IMR-90 (cell line): ENCODE measurements around the gene SPAG16. TPM values are rescaled to one million over a fixed set of nuclear protein-coding genes. Genes with fewer than 3 reads are reported as not detected.

ENCODE experiments used
- ATAC-seq: fragments of 200-7000 bp; cut with Tn5 transposase; 2 replicates; pipeline ENCODE4 v1.9.1; 2020; ENCODE audit warnings: low read depth, mild to moderate bottlenecking, moderate library complexity
- BruUV-seq: library from RNA; stranded (reverse); fragments of 400-500 nt; replicated peaks from 2 replicates; lab custom pipeline; 2021; lab: Mats Ljungman, UMichigan
- CTCF ChIA-PET: fragments of 300-600 bp; formaldehyde crosslinking; extraction: SDS; loops from one replicate; lab custom pipeline; 2021; ENCODE audit warnings: antibody characterized with exemption; lab: Yijun Ruan, JAX
- POLR2A ChIA-PET: fragments of 300-600 bp; sonication (Branson Sonifier 250); formaldehyde crosslinking; loops from one replicate; lab custom pipeline; 2022; ENCODE audit warnings: antibody characterized with exemption; ENCODE audit not compliant: unreplicated experiment; lab: Charles Lee
- DNase-seq: peaks from one replicate; pipeline ENCODE4 v3.0.0; 2013
- H2AFZ ChIP-seq: replicated peaks from 2 replicates; pipeline ENCODE3; 2013; ENCODE audit warnings: low read length, mild to moderate bottlenecking; ENCODE audit not compliant: poor library complexity
- H2AK5ac ChIP-seq: 2 replicates; pipeline ENCODE4 v1.6.1; 2013; ENCODE audit warnings: low read depth, low read length, inconsistent platforms
- H2AK9ac ChIP-seq: replicated peaks from 2 replicates; pipeline ENCODE3; 2013; ENCODE audit warnings: mild to moderate bottlenecking, low read depth, low read length, moderate library complexity; ENCODE audit not compliant: poor library complexity
- H2BK120ac ChIP-seq: 2 replicates; pipeline ENCODE4 v1.6.1; 2013; ENCODE audit warnings: low read depth, low read length, inconsistent platforms
- H2BK15ac ChIP-seq: 3 replicates; pipeline ENCODE4 v1.6.1; 2013; ENCODE audit warnings: low read depth, low read length, inconsistent platforms
- H2BK20ac ChIP-seq: 2 replicates; pipeline ENCODE4 v1.6.1; 2013; ENCODE audit warnings: low read depth, mild to moderate bottlenecking, inconsistent platforms, low read length, moderate library complexity
- H2BK5ac ChIP-seq: 2 replicates; pipeline ENCODE4 v1.6.1; 2013; ENCODE audit warnings: mild to moderate bottlenecking, low read depth, low read length, inconsistent platforms; ENCODE audit not compliant: poor library complexity, severe bottlenecking
- H3K14ac ChIP-seq: replicated peaks from 2 replicates; pipeline ENCODE4 v1.6.1; 2013; ENCODE audit warnings: low read depth, low read length, inconsistent platforms
- H3K18ac ChIP-seq: 2 replicates; pipeline ENCODE4 v1.6.1; 2013; ENCODE audit warnings: low read depth, low read length, control low read depth
- H3K23ac ChIP-seq: 2 replicates; pipeline ENCODE4 v1.6.1; 2013; ENCODE audit warnings: low read depth, low read length, inconsistent platforms
- H3K27ac ChIP-seq: 2 replicates; pipeline ENCODE4 v1.5.1; 2013; ENCODE audit warnings: mild to moderate bottlenecking, control low read depth, low read length; ENCODE audit not compliant: insufficient read depth
- H3K27me3 ChIP-seq: 2 replicates; pipeline ENCODE4 v1.6.1; 2013; ENCODE audit warnings: low read length; ENCODE audit not compliant: control insufficient read depth, insufficient read depth
- H3K36me3 ChIP-seq: 2 replicates; pipeline ENCODE4 v1.6.1; 2013; ENCODE audit warnings: low read length, mixed read lengths; ENCODE audit not compliant: control insufficient read depth, insufficient read depth
- H3K4ac ChIP-seq: 2 replicates; pipeline ENCODE4 v1.6.1; 2013; ENCODE audit warnings: low read depth, low read length, inconsistent platforms
- H3K4me1 ChIP-seq: 2 replicates; pipeline ENCODE4 v1.6.1; 2013; ENCODE audit warnings: low read length, mixed read lengths; ENCODE audit not compliant: control insufficient read depth, insufficient read depth
- H3K4me2 ChIP-seq: 2 replicates; pipeline ENCODE4 v1.6.1; 2013; ENCODE audit warnings: low read depth, mild to moderate bottlenecking, control low read depth, low read length, moderate library complexity
- H3K4me3 ChIP-seq: 2 replicates; pipeline ENCODE4 v1.5.1; 2013; ENCODE audit warnings: low read depth, mild to moderate bottlenecking, control low read depth, low read length, moderate library complexity; ENCODE audit not compliant: insufficient read depth
- H3K56ac ChIP-seq: 2 replicates; pipeline ENCODE4 v1.6.1; 2013; ENCODE audit warnings: low read length, inconsistent platforms; ENCODE audit not compliant: insufficient read depth; ENCODE audit errors: extremely low read depth
- H3K79me1 ChIP-seq, 2 experiments: 2 replicates each; pipeline ENCODE4 v1.6.1; 2013; ENCODE audit warnings: low read length in 2 of 2, inconsistent platforms in 1 of 2, low read depth in 1 of 2
- H3K9ac ChIP-seq: 2 replicates; pipeline ENCODE4 v1.6.1; 2013; ENCODE audit warnings: low read depth, low read length, control low read depth
- H3K9me1 ChIP-seq: 2 replicates; pipeline ENCODE4 v1.6.1; 2013; ENCODE audit warnings: low read length, inconsistent platforms; ENCODE audit not compliant: insufficient read depth
- H3K9me3 ChIP-seq: 2 replicates; pipeline ENCODE4 v1.6.1; 2013; ENCODE audit warnings: low read length; ENCODE audit not compliant: control insufficient read depth, insufficient read depth
- H4K20me1 ChIP-seq: 2 replicates; pipeline ENCODE4 v1.6.1; 2013; ENCODE audit warnings: low read length, inconsistent platforms; ENCODE audit not compliant: insufficient read depth
- H4K5ac ChIP-seq: 2 replicates; pipeline ENCODE4 v1.6.1; 2013; ENCODE audit warnings: mild to moderate bottlenecking, low read depth, low read length, control low read depth
- H4K8ac ChIP-seq, 2 experiments: 2 replicates each; pipeline ENCODE4 v1.6.1; 2013; ENCODE audit warnings: low read depth in 2 of 2, low read length in 2 of 2, control low read depth in 1 of 2, inconsistent platforms in 1 of 2
- H4K91ac ChIP-seq: 2 replicates; pipeline ENCODE4 v1.6.1; 2013; ENCODE audit warnings: low read depth, low read length, inconsistent platforms; ENCODE audit not compliant: insufficient read depth
- BHLHE40 ChIP-seq: fragments of 150-350 bp; IDR thresholded peaks from 2 replicates; pipeline ENCODE4 v1.6.1; 2016; ENCODE audit warnings: mild to moderate bottlenecking, low read depth, low read length
- CEBPB ChIP-seq: IDR thresholded peaks from 2 replicates; pipeline ENCODE4 v1.6.1; 2012; ENCODE audit warnings: low read depth, low read length, improper control_type of control experiment
- CHD1 ChIP-seq: IDR thresholded peaks from 2 replicates; pipeline ENCODE4 v1.6.1; 2012; ENCODE audit warnings: low read depth, low read length, improper control_type of control experiment
- CTCF ChIP-seq: conservative IDR thresholded peaks from 2 replicates; pipeline ENCODE4 v1.5.1; 2012; ENCODE audit warnings: mild to moderate bottlenecking, low read depth, low read length, improper control_type of control experiment
- ELK1 ChIP-seq: fragments of 150-350 bp; IDR thresholded peaks from 2 replicates; pipeline ENCODE4 v1.6.1; 2016; ENCODE audit warnings: low read depth, mild to moderate bottlenecking, low read length, moderate library complexity, borderline replicate concordance
- FOS ChIP-seq: fragments of 150-350 bp; IDR thresholded peaks from 2 replicates; pipeline ENCODE4 v1.6.1; 2016; ENCODE audit warnings: low read depth, low read length
- MAFK ChIP-seq: IDR thresholded peaks from 2 replicates; pipeline ENCODE4 v1.6.1; 2012; ENCODE audit warnings: low read depth, low read length, improper control_type of control experiment
- MAZ ChIP-seq: IDR thresholded peaks from 2 replicates; pipeline ENCODE4 v1.6.1; 2012; ENCODE audit warnings: low read depth, mild to moderate bottlenecking, low read length, improper control_type of control experiment, moderate library complexity, borderline replicate concordance
- MXI1 ChIP-seq: IDR thresholded peaks from 2 replicates; pipeline ENCODE4 v1.6.1; 2012; ENCODE audit warnings: low read depth, mild to moderate bottlenecking, low read length, moderate library complexity, borderline replicate concordance
- NFE2L2 ChIP-seq: fragments of 150-350 bp; IDR thresholded peaks from 2 replicates; pipeline ENCODE4 v1.6.1; 2016; ENCODE audit warnings: low read depth, mild to moderate bottlenecking, low read length
- POLR2A ChIP-seq: IDR thresholded peaks from 2 replicates; pipeline ENCODE4 v1.6.1; 2012; ENCODE audit warnings: mild to moderate bottlenecking, low read depth, low read length
- RAD21 ChIP-seq: IDR thresholded peaks from 2 replicates; pipeline ENCODE4 v1.6.1; 2012; ENCODE audit warnings: low read length, improper control_type of control experiment
- RCOR1 ChIP-seq: IDR thresholded peaks from 2 replicates; pipeline ENCODE4 v1.6.1; 2012; ENCODE audit warnings: mild to moderate bottlenecking, low read length, improper control_type of control experiment; ENCODE audit not compliant: insufficient replicate concordance
- RFX5 ChIP-seq: IDR thresholded peaks from 2 replicates; pipeline ENCODE4 v1.8.0; 2012; ENCODE audit warnings: low read depth, mild to moderate bottlenecking, low read length, moderate library complexity
- SMC3 ChIP-seq: fragments of 150-350 bp; IDR thresholded peaks from 2 replicates; pipeline ENCODE4 v1.6.1; 2016; ENCODE audit warnings: low read depth, mild to moderate bottlenecking, antibody characterized with exemption, low read length, moderate library complexity
- USF2 ChIP-seq: fragments of 150-350 bp; IDR thresholded peaks from 2 replicates; pipeline ENCODE4 v1.6.1; 2017; ENCODE audit warnings: mild to moderate bottlenecking, antibody characterized with exemption, low read length, low read depth
- WGBS, 2 experiments: methylation state at CpG; one replicate each; pipeline versions ENCODE4 v1.1.5 to v1.1.7; 2013; ENCODE audit warnings: missing lambda C conversion rate in 2 of 2; ENCODE audit not compliant: insufficient read length in 1 of 2; ENCODE audit errors: extremely low coverage in 2 of 2; 5-methylcytosine and 5-hydroxymethylcytosine counted together
- dilution Hi-C: fragments of 300-500 bp; cut with HindIII; formaldehyde crosslinking; loops from one replicate; pipeline ENCODE4 v1.14.3; 2018; ENCODE audit warnings: low sequenced_read_pairs; ENCODE audit not compliant: unreplicated experiment
- in situ Hi-C: fragments of 300-500 bp; cut with MboI; formaldehyde crosslinking; loops from 3 replicates; pipeline ENCODE4 v1.14.3; 2019; ENCODE audit warnings: low sequenced_read_pairs, inconsistent platforms, mixed read lengths
- intact Hi-C: fragments of 100-400 bp; cut with micrococcal nuclease; formaldehyde crosslinking; loops from 2 replicates; pipeline ENCODE4 v1.10.0; 2022
- polyA plus RNA-seq, 3 experiments: library from polyadenylated mRNA; depleted of rRNA; stranded (reverse); fragments of >200 nt; gene quantifications; 2 replicates each; pipeline ENCODE4 v1.2.3, GENCODE V29; 2012; ENCODE audit warnings: low replicate concordance in 1 of 3
- total RNA-seq: library from RNA; depleted of rRNA; stranded (reverse); fragments of >200 nt; gene quantifications from 2 replicates; pipeline ENCODE4 v1.2.3, GENCODE V29; 2012

SPAG16 gene
- total and polyA plus RNA-seq, 2 of the 4 experiments (the other 2 are of a cell fraction) = 7.3 to 13.5 TPM

GRCh38 chr2:214031566-214031965 is 747.3 kb downstream of the SPAG16 start:
- intact Hi-C loops (no loop called here), dilution Hi-C loops (no loop called here), in situ Hi-C loops (no loop called here)
- no peak overlapping the region for H3K14ac ChIP-seq
- peaks cover 2% of the 10 kb centered on the region; the same call in 1 of the 2 replicates for H3K9me3 ChIP-seq
- H3K4me2 ChIP-seq = no peak overlapping the region
- H4K8ac ChIP-seq = no peak overlapping the region; a peak in 1 of 4 replicates
- no peaks in the 10 kb centered on the region for H3K4me1 ChIP-seq
- H3K4ac ChIP-seq = no peak overlapping the region
- no peak overlapping the region for H3K18ac ChIP-seq
- no TSS peak for BruUV-seq
- no peaks in the 10 kb centered on the region for H4K20me1 ChIP-seq
- no CpG with 5 or more reads among the region's 1 CpG for WGBS, 2 experiments
- DNase-seq (no peak), ATAC-seq (no peak)
- no peaks in the 10 kb centered on the region for H3K36me3 ChIP-seq
- H2AK5ac ChIP-seq = no peak overlapping the region
- H3K4me3 ChIP-seq = no peak overlapping the region
- no peaks in the 10 kb centered on the region for H3K27me3 ChIP-seq
- H4K5ac ChIP-seq = no peak overlapping the region
- H2AK9ac ChIP-seq = no peak overlapping the region
- no peaks in the 10 kb centered on the region for H3K9me1 ChIP-seq
- no peak overlapping the region for H2AFZ ChIP-seq
- no peak overlapping the region for H2BK120ac ChIP-seq
- H2BK5ac ChIP-seq = no peak overlapping the region
- H3K27ac ChIP-seq = no peak overlapping the region
- no peak overlapping the region for H2BK20ac ChIP-seq
- no peaks in the 10 kb centered on the region for H3K79me1 ChIP-seq
- TF ChIP-seq CHD1 = no peak
- TF ChIP-seq POLR2A = no peak
- no peak for TF ChIP-seq ELK1
- TF ChIP-seq MAFK = no peak
- TF ChIP-seq FOS = no peak
- TF ChIP-seq NFE2L2 = no peak
- no peak for TF ChIP-seq MXI1
- TF ChIP-seq CEBPB = no peak
- no peak for TF ChIP-seq RAD21
- no peak for TF ChIP-seq MAZ
- no peak for TF ChIP-seq SMC3
- no peak for TF ChIP-seq RCOR1
- no peak for TF ChIP-seq BHLHE40
- no peak for TF ChIP-seq RFX5
- TF ChIP-seq CTCF = no peak
- no peak for TF ChIP-seq USF2
- CTCF ChIA-PET = no interaction called here
- no peak overlapping the region for H3K56ac ChIP-seq
- no peak overlapping the region for H2BK15ac ChIP-seq
- no peak overlapping the region for H3K9ac ChIP-seq
- H3K23ac ChIP-seq = no peak overlapping the region
- no peak overlapping the region for H4K91ac ChIP-seq
- POLR2A ChIA-PET = no interaction called here
